ENCODE measurements around the gene DNASE2B.

Gene DNASE2B, protein sequence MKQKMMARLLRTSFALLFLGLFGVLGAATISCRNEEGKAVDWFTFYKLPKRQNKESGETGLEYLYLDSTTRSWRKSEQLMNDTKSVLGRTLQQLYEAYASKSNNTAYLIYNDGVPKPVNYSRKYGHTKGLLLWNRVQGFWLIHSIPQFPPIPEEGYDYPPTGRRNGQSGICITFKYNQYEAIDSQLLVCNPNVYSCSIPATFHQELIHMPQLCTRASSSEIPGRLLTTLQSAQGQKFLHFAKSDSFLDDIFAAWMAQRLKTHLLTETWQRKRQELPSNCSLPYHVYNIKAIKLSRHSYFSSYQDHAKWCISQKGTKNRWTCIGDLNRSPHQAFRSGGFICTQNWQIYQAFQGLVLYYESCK

DNA sequence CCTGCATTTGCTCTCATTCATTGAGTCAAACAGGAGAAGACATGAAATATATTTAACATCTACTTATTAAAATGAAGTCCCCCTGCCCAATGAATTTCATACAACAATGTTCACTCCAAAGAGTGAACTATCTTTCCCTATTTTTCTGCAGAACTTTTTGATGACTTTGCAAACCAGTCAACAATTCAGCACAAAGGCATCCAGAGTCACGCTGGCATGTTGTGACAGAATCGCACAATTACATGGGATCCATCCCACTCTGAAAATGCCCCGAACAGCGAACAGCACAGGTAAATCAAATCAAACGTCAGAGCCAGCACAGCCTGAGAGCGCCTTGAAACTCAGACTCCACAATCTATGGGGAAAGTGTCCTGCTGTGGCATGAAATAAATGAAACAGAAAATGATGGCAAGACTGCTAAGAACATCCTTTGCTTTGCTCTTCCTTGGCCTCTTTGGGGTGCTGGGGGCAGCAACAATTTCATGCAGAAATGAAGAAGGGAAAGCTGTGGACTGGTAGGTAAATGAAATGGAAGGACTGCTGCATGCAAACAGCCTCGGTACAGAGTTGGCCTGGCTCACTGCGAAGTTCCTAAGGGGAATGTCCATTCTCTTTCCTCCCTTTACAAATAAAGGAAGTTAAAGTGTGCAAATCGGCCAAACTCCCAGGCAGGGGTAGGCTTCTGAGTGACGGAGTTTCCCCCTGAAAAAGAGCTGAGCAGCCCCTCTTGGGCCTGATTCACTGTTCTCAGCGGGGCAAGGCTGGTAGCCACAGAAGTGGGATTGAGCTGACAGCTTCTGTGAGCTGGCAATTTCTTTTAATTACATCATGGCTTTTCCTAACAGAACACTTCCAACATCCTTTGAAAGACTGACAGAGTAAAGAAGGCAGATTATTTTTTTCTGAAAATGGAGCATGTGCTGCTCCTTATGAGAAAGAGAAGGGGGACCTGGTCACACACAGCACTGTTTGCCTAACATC, at the start of gene DNASE2B:
Gene DNASE2B, plus strand, starts transcription at position 310 of the 981 bp plus-strand sequence. Its CDS starts 81 bp downstream, at position 391.
- Histone ChIP-seq H3K9me3 (ENCODE audit: control insufficient read depth in 2 of 2, low read length in 2 of 2) (no peaks in the 10 kb centered on the region), H3K4me1 (ENCODE audit: control insufficient read depth in 2 of 2, insufficient read depth in 2 of 2, low read length in 2 of 2) (no peaks in the 10 kb centered on the region), H3K36me3 (ENCODE audit: control insufficient read depth in 2 of 2, insufficient read depth in 2 of 2, low read length in 2 of 2) (no peaks in the 10 kb centered on the region)

DNA sequence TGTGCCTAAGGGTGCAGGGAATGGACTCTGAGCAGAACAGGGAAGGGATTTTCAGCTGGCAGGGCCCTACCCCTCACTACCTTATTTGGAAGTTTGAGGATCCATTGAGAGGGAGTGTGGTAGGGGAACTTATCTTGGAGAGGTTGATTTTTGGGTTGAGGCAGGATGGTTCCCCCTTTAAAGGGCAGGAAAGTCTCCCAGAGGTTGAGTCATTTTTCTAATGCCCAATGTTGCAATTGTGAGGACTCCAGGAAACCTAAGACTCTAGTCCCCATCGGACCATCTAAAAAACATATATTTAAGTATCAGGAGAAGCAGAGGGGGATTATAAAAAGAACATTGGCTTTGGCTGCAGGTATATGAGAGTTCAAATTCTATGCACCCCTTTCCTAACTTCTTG, 49.5 kb upstream of the DNASE2B start:
- H3K27me3 ChIP-seq (ENCODE audit: control insufficient read depth in 2 of 2, insufficient read depth in 2 of 2, low read length in 2 of 2) = no peaks in the 10 kb centered on the region
- H3K27ac ChIP-seq (ENCODE audit: low read depth in 2 of 2, low read length in 2 of 2) = no peak overlapping the region
- H3K9ac ChIP-seq (ENCODE audit: low read depth in 1 of 2, low read length in 2 of 2) = no peak overlapping the region
- H3K4me3 ChIP-seq (ENCODE audit: low read length in 2 of 2) = no peak overlapping the region
- no peaks in the 10 kb centered on the region for H3K4me1 ChIP-seq (ENCODE audit: control insufficient read depth in 2 of 2, insufficient read depth in 2 of 2, low read length in 2 of 2)
- no peaks in the 10 kb centered on the region for H3K9me3 ChIP-seq (ENCODE audit: control insufficient read depth in 2 of 2, low read length in 2 of 2)
- no peaks in the 10 kb centered on the region for H3K36me3 ChIP-seq (ENCODE audit: control insufficient read depth in 2 of 2, insufficient read depth in 2 of 2, low read length in 2 of 2)

More for the DNA sequence above, at the start of gene DNASE2B:
- no peaks in the 10 kb centered on the region for H3K27me3 ChIP-seq (ENCODE audit: control insufficient read depth in 2 of 2, insufficient read depth in 2 of 2, low read length in 2 of 2)
- H3K4me3 ChIP-seq (ENCODE audit: low read length in 2 of 2) = no peak within 1 kb of the TSS
- H3K27ac ChIP-seq (ENCODE audit: low read depth in 2 of 2, low read length in 2 of 2) = no peak within 1 kb of the TSS
- no peak within 1 kb of the TSS for H3K9ac ChIP-seq (ENCODE audit: low read depth in 1 of 2, low read length in 2 of 2)

DNA sequence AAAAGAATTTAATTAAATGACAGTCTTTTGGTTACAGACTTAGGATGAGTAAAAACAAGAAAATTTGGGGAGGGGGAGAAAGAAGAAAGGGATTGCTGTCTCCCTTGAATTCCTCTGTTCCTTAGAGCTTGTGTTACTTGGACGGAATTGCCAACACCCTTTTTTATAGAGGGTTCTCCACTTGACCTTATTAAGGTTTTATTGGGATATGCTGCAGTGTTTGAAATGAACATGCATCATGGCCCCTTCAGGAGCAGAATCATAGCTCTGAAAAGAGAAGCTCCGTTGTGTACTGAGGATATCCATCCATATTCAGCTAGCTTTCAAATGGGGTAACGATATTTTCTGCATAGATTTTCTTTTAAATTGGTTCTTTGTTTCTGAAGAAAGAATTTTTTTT, 48.2 kb upstream of the DNASE2B start:
- H3K27me3 ChIP-seq (ENCODE audit: control insufficient read depth in 2 of 2, insufficient read depth in 2 of 2, low read length in 2 of 2) = no peaks in the 10 kb centered on the region
- no peak overlapping the region for H3K9ac ChIP-seq (ENCODE audit: low read depth in 1 of 2, low read length in 2 of 2)
- no peaks in the 10 kb centered on the region for H3K9me3 ChIP-seq (ENCODE audit: control insufficient read depth in 2 of 2, low read length in 2 of 2)
- H3K4me1 ChIP-seq (ENCODE audit: control insufficient read depth in 2 of 2, insufficient read depth in 2 of 2, low read length in 2 of 2) = no peaks in the 10 kb centered on the region
- no peak overlapping the region for H3K4me3 ChIP-seq (ENCODE audit: low read length in 2 of 2)
- no peaks in the 10 kb centered on the region for H3K36me3 ChIP-seq (ENCODE audit: control insufficient read depth in 2 of 2, insufficient read depth in 2 of 2, low read length in 2 of 2)
- H3K27ac ChIP-seq (ENCODE audit: low read depth in 2 of 2, low read length in 2 of 2) = no peak overlapping the region

DNA sequence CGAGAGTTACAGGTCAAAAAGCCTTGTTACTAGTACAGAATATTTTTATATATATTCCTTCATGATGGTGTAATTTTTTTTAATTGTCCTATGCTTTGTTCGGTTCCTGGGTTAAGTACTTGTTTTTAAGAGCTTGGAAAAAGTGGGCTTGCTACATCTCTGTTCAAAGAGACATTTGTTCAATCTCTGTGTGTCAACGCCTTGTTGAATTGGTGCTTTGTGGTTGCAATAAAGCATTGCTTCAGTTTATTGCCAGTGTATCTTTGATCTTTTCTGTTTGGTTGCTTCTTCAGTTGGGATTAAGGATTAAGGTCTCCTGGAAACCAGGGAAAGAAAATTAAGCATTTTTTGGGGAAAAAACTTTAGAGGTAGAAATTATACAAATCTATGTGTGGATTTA, 47.7 kb upstream of the DNASE2B start:
- Histone ChIP-seq H3K27ac (ENCODE audit: low read depth in 2 of 2, low read length in 2 of 2) (no peak overlapping the region), H3K27me3 (ENCODE audit: control insufficient read depth in 2 of 2, insufficient read depth in 2 of 2, low read length in 2 of 2) (no peaks in the 10 kb centered on the region), H3K36me3 (ENCODE audit: control insufficient read depth in 2 of 2, insufficient read depth in 2 of 2, low read length in 2 of 2) (no peaks in the 10 kb centered on the region), H3K9me3 (ENCODE audit: control insufficient read depth in 2 of 2, low read length in 2 of 2) (no peaks in the 10 kb centered on the region), H3K4me1 (ENCODE audit: control insufficient read depth in 2 of 2, insufficient read depth in 2 of 2, low read length in 2 of 2) (no peaks in the 10 kb centered on the region), H3K9ac (ENCODE audit: low read depth in 1 of 2, low read length in 2 of 2) (no peak overlapping the region), H3K4me3 (ENCODE audit: low read length in 2 of 2) (no peak overlapping the region)

DNA sequence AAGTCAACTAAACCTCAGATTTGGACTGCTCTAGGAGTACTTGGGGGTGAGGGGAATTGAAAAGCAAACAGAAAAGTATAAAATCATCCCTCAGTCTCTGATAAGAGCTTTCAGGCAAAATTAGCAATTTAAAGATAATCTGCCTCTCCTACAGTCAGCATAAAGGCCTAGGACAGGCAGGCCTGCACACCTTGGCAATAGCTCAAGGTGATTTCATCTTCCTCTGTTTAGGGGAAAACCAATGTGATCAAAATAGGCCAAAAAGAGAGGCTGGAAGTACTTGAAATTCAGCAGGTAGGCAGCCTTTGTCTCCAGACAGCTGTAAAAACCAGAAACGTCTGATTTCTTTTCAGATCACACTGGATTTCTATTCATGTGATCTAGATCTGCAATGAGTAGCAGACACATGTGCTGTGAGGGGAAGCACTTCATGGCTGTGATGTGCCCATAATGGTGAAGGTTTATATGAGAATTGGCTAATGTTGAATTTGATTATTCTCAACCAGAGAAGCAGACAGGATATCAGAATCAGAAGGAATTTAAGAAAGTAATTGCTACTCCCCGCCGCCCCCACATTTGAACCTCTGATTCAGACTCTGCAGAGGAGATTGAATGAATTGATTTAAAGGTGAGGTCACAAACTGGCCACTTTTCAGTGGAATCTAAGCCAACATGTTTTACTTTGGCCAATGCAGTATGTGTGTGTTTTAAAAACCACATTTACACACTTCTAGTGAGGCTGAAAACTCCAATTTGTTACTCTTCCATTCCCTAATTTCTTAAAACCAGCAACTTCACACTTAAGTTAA, 45.8 kb upstream of the DNASE2B start:
- Histone ChIP-seq H3K4me1 (ENCODE audit: control insufficient read depth in 2 of 2, insufficient read depth in 2 of 2, low read length in 2 of 2) (no peaks in the 10 kb centered on the region), H3K9me3 (ENCODE audit: control insufficient read depth in 2 of 2, low read length in 2 of 2) (no peaks in the 10 kb centered on the region), H3K36me3 (ENCODE audit: control insufficient read depth in 2 of 2, insufficient read depth in 2 of 2, low read length in 2 of 2) (no peaks in the 10 kb centered on the region), H3K27ac (ENCODE audit: low read depth in 2 of 2, low read length in 2 of 2) (no peak overlapping the region), H3K9ac (ENCODE audit: low read depth in 1 of 2, low read length in 2 of 2) (no peak overlapping the region), H3K4me3 (ENCODE audit: low read length in 2 of 2) (no peak overlapping the region), H3K27me3 (ENCODE audit: control insufficient read depth in 2 of 2, insufficient read depth in 2 of 2, low read length in 2 of 2) (no peaks in the 10 kb centered on the region)

DNA sequence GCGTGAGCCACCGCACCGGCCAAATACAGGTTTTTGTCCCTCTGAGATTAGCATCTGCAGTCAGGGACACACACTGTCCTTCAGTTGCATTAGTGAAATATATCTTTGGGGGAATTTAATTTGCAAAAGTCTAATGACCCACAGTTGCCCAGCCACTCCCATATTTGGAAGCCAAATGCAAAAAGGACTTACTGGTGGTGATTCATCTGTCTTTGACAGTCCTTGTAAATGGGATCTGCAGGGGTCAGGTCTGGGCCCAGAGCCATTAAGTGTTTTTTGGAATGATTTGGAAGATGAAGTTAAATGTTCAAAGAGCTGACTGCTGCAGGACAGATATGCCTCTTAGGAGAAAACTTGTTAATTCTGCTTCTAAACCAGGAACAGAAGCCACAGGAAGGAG, 44.6 kb upstream of the DNASE2B start:
- Histone ChIP-seq H3K4me1 (ENCODE audit: control insufficient read depth in 2 of 2, insufficient read depth in 2 of 2, low read length in 2 of 2) (no peaks in the 10 kb centered on the region), H3K27ac (ENCODE audit: low read depth in 2 of 2, low read length in 2 of 2) (no peak overlapping the region), H3K9ac (ENCODE audit: low read depth in 1 of 2, low read length in 2 of 2) (no peak overlapping the region), H3K27me3 (ENCODE audit: control insufficient read depth in 2 of 2, insufficient read depth in 2 of 2, low read length in 2 of 2) (no peaks in the 10 kb centered on the region), H3K9me3 (ENCODE audit: control insufficient read depth in 2 of 2, low read length in 2 of 2) (no peaks in the 10 kb centered on the region), H3K36me3 (ENCODE audit: control insufficient read depth in 2 of 2, insufficient read depth in 2 of 2, low read length in 2 of 2) (no peaks in the 10 kb centered on the region), H3K4me3 (ENCODE audit: low read length in 2 of 2) (no peak overlapping the region)

DNA sequence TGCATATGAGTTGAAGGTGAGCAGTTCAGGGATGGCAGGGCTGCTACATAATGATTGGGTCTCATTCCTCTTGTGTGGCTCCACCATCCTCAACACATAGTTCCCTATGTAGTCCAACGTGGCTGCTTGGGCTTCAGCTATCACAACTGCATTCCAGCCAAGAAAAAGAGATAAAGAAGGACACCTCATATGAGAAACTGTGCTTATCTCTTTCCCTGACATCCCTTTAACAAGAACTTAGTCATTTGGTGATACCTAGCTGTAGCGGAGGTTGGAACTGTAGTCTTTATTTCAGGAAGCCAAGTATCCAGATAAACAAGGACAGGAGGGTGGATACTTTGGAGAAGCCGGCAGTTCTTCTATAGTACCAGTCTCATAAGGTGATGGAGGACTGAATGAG, 42.7 kb upstream of the DNASE2B start:
- no peak overlapping the region for H3K9ac ChIP-seq (ENCODE audit: low read depth in 1 of 2, low read length in 2 of 2)
- no peaks in the 10 kb centered on the region for H3K4me1 ChIP-seq (ENCODE audit: control insufficient read depth in 2 of 2, insufficient read depth in 2 of 2, low read length in 2 of 2)
- H3K9me3 ChIP-seq (ENCODE audit: control insufficient read depth in 2 of 2, low read length in 2 of 2) = no peaks in the 10 kb centered on the region
- H3K27ac ChIP-seq (ENCODE audit: low read depth in 2 of 2, low read length in 2 of 2) = no peak overlapping the region
- no peak overlapping the region for H3K4me3 ChIP-seq (ENCODE audit: low read length in 2 of 2)
- H3K36me3 ChIP-seq (ENCODE audit: control insufficient read depth in 2 of 2, insufficient read depth in 2 of 2, low read length in 2 of 2) = no peaks in the 10 kb centered on the region
- H3K27me3 ChIP-seq (ENCODE audit: control insufficient read depth in 2 of 2, insufficient read depth in 2 of 2, low read length in 2 of 2) = no peaks in the 10 kb centered on the region

DNA sequence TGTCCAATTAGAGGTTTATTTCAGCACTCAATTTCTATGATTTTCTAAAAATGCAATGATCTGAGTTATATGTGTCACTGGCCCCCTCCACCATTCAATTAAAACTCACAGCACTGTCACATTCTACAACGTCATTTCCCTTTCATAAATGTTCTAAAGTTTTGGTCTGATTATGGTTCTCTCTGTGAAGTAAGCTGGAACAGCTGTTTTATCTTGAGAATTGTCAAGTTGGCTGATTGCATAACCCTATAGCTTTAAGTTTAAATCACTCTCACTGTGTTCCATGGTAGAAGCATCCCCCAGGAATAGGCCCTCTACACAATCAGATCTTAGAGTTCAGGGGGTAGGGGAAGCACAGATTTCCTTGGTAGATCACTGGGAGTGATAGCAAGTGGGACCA, 41.4 kb upstream of the DNASE2B start:
- Histone ChIP-seq H3K9ac (ENCODE audit: low read depth in 1 of 2, low read length in 2 of 2) (no peak overlapping the region), H3K27ac (ENCODE audit: low read depth in 2 of 2, low read length in 2 of 2) (no peak overlapping the region), H3K27me3 (ENCODE audit: control insufficient read depth in 2 of 2, insufficient read depth in 2 of 2, low read length in 2 of 2) (no peaks in the 10 kb centered on the region), H3K4me1 (ENCODE audit: control insufficient read depth in 2 of 2, insufficient read depth in 2 of 2, low read length in 2 of 2) (peaks cover 0 to 2% of the 10 kb centered on the region in 2 donors), H3K4me3 (ENCODE audit: low read length in 2 of 2) (no peak overlapping the region), H3K9me3 (ENCODE audit: control insufficient read depth in 2 of 2, low read length in 2 of 2) (no peaks in the 10 kb centered on the region), H3K36me3 (ENCODE audit: control insufficient read depth in 2 of 2, insufficient read depth in 2 of 2, low read length in 2 of 2) (no peaks in the 10 kb centered on the region)

DNA sequence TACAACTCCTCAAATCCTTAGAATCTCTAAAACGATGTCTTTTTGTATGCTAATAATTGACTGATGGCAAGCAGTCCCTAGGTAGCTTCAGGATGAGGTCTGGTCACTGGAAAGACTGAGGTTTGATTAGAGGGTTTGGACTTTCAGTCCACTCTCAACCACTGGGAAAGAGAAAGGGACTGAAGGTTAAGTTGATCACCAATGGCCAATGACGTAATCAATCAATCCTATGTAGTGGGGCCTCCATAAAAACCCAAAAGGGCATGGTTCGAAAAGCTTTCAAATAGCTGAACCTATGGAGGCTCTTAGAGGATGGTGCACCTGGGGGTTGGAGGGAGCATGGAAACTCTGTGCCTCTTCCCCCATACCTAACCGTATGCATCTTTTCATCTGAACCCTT, 39.6 kb upstream of the DNASE2B start:
- Histone ChIP-seq H3K9ac (ENCODE audit: low read depth in 1 of 2, low read length in 2 of 2) (no peak overlapping the region), H3K9me3 (ENCODE audit: control insufficient read depth in 2 of 2, low read length in 2 of 2) (no peaks in the 10 kb centered on the region), H3K4me3 (ENCODE audit: low read length in 2 of 2) (no peak overlapping the region), H3K27me3 (ENCODE audit: control insufficient read depth in 2 of 2, insufficient read depth in 2 of 2, low read length in 2 of 2) (no peaks in the 10 kb centered on the region), H3K36me3 (ENCODE audit: control insufficient read depth in 2 of 2, insufficient read depth in 2 of 2, low read length in 2 of 2) (no peaks in the 10 kb centered on the region), H3K27ac (ENCODE audit: low read depth in 2 of 2, low read length in 2 of 2) (no peak overlapping the region), H3K4me1 (ENCODE audit: control insufficient read depth in 2 of 2, insufficient read depth in 2 of 2, low read length in 2 of 2) (peaks cover 0 to 3% of the 10 kb centered on the region in 2 donors)
